DMS114 treated with DMSO at 0.1 percent for 48 hours (cell line): ENCODE data around the gene CFD.
"Not testable (repeated sequence)": the region's sequence is repeated elsewhere in the genome, so short reads cannot be mapped to it uniquely, and the experiment has no call there.

Source experiments
- DNase-seq: peaks from one replicate; lab custom pipeline; 2025; ENCODE audit not compliant: unreplicated experiment; lab: John Stamatoyannopoulos, UW

Gene CFD

DNA sequence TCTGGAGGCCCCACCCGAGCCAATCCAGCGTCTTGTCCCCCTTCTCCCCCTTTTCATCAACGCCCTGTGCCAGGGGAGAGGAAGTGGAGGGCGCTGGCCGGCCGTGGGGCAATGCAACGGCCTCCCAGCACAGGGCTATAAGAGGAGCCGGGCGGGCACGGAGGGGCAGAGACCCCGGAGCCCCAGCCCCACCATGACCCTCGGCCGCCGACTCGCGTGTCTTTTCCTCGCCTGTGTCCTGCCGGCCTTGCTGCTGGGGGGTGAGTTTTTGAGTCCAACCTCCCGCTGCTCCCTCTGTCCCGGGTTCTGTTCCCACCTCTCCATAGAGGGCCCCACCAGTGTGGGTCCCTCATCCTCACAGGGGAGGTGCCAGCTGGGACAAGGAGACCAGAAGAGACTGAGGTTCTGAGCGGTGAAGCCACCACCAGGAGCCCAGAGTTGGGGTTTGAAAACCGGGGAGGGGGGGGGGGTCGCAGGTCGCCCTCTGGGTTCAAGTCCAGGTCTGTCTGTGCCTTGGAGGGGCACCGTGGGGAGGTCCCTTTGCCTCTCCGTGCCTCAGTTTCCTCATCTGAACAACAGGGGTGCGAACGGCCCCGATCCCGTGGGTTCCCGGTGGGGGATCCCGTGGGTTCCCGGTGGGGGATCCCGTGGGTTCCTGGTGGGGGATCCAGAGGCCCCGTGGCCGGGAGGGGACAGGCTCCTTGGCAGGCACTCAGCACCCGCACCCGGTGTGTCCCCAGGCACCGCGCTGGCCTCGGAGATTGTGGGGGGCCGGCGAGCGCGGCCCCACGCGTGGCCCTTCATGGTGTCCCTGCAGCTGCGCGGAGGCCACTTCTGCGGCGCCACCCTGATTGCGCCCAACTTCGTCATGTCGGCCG, 7.1 kb upstream of the CFD start, which contains the start of gene ELANE:
TSS of gene ELANE (plus strand) at position 168 of the 878 bp plus-strand sequence. CDS start at position 194, 26 bp downstream.
- DNase-seq: no peak

DNA sequence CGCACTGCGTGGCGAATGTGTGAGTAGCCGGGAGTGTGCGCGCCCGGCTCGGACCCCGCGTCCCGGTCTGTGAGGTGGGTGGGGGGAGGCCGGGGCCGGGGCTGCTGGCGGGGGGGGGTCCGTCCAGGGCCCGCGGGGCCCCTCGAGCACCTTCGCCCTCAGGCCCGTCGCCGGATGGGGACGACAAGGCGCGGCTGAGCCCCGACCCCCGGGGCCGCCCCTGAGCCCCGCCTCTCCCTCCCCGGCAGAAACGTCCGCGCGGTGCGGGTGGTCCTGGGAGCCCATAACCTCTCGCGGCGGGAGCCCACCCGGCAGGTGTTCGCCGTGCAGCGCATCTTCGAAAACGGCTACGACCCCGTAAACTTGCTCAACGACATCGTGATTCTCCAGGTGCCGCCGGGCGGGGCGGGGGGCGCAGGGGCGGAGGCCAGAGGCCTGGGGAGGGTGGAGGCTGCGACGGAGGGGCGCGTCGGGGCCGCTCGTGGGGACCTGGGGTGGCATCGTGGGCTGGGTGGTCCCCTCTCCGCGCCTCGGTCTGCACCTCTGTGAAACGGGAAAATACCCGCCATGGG, 6.4 kb upstream of the CFD start:
- DNase-seq: no peak

GRCh38 chr19:853614-854220, 5.7 kb upstream of the CFD start:
- DNase-seq: not testable (repeated sequence)

DNA sequence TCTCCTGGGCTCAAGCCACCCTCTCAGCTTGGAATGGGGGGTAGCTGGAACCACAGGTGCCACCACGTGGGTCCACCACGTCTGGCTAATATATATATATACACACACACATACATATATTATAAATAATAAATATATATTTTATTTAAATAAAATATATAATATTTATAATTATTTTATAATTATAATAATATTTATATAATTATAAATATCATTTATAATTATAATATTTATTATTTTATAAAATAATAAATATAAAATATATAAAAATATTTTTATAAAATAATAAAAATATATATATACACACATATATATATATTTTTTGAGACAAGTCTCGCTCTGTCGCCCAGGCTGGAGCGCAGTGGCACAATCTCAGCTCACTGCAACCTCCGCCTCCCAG, 4.9 kb upstream of the CFD start:
- no peak for DNase-seq

DNA sequence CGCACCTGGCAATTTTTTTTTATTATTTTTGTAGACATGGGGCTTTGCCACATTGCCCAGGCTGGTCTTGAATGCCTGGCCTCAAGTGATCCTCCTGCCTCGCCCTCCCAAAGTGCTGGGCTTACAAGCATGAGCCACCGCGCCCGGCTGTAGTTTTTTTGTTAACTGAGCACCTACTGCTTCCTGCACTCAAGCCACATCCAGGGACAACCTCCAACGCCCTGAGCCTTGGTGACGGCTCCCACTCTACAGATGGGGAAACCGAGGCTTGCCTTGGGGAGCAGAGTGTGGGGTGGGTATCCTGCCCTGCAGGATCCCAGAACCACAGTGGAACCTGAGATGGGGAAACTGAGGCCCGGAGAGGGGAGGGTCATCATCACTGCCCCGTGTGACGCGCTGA, 4.3 kb upstream of the CFD start:
- DNase-seq: no peak

GRCh38 chr19:855566-856120, 3.8 kb upstream of the CFD start:
- DNase-seq: no peak

GRCh38 chr19:858284-858683, 1.2 kb upstream of the CFD start:
- DNase-seq: no peak

GRCh38 chr19:861141-861755, 1.8 kb downstream of the CFD start:
- DNase-seq: no peak

DNA sequence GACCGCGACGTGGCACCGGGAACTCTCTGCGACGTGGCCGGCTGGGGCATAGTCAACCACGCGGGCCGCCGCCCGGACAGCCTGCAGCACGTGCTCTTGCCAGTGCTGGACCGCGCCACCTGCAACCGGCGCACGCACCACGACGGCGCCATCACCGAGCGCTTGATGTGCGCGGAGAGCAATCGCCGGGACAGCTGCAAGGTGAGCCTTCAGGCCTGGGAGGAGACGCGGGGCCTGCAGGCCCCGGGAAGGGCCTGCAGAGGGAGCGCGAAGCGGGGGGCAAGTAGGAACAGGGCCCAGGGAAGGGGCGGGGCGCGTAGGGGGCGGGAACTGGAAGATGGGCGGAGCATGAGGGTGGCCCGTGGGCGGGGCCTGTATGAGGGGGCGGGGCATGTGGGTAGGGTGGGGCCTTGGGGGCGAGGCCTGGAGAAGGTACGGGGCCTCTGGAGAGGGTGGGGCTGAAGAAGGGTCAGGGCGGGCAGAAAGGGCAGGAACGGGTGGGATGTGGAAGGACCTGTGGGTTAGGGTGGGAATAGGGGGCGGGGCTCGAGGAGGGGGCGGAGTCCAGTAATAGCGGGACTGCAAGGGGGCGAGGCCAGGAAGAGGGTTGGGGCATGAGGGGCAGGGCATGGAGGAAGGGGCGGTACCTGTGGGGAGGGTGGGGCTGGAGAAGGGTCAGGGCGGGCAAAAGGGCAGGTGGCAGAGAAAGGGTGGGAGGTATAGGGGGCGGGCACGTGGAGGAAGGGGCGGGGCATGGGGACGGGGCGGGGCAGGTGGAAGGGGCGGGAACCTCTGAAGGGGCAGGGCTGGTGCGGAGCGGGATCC, 2.5 kb downstream of the CFD start:
- DNase-seq: no peak

GRCh38 chr19:862581-863314, 3.3 kb downstream of the CFD start:
- DNase-seq: no peak

DNA sequence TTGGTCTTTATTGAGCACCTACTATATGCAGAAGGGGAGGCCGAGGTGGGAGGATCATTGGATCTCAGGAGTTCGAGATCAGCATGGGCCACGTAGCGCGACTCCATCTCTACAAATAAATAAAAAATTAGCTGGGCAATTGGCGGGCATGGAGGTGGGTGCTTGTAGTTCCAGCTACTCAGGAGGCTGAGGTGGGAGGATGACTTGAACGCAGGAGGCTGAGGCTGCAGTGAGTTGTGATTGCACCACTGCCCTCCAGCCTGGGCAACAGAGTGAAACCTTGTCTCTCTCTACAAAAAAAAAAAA, 3.8 kb downstream of the CFD start:
- DNase-seq: no peak

GRCh38 chr19:866769-867300, 7.4 kb downstream of the CFD start:
- DNase-seq: no peak

GRCh38 chr19:867301-867793, 7.9 kb downstream of the CFD start:
- DNase-seq: no peak

- no peak for DNase-seq
Measured at GRCh38 chr19:867855-868457, 8.5 kb downstream of the CFD start.

- DNase-seq: no peak
Measured at GRCh38 chr19:868458-869244, 9.2 kb downstream of the CFD start.

DNA sequence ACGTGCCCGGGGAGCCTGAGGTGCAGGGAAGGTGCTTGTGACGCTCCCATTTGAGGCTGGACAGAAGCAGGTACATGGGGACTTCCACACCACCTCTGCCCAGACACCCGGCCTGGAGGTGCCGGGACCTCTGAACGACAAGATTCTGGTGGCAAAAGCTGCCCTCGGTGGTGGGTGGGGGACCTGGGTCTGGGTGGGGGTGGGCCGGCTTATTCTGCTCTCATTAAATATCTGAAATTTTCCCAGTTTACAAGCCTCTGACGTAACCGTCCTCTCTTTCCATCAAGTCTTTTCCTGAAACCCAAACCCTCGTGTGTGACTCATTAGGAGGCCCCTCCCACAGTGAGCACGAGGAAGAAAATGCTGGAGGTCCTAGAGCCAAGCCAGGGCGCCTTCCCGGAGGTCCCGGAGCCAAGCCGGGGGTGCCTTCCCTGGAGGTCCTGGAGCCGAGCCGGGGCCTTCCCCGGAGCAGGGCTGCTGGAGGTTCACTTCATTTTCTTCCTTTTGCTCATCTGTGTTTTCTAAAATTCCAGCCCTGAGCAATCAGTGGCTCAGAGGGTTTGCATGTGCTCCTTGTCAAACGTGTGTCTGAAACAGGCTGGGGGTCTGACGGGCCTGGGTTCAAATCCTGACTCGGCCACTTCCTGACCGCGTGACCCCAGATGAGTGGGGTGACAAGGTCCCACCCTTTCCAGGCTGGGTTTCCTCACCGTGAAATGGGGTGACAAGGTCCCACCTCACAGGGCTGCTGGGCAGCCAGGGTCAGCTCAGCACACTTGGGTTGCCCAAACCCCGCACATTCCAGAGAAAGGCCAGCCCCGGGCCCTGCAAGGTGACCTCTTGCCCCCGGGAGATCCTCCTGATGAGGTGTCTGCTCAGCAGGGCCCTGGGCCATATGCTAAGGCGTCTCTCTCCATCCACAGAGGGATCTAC, 10.0 kb downstream of the CFD start:
- no peak for DNase-seq

- no peak for DNase-seq
Measured at GRCh38 chr19:870314-870713, 10.8 kb downstream of the CFD start.
